Measurements from ENCODE around the gene ERAL1.
"Not testable (repeated sequence)": the region's sequence is repeated elsewhere in the genome, so short reads cannot be mapped to it uniquely, and the experiment has no call there.

The ERAL1 gene

DNA sequence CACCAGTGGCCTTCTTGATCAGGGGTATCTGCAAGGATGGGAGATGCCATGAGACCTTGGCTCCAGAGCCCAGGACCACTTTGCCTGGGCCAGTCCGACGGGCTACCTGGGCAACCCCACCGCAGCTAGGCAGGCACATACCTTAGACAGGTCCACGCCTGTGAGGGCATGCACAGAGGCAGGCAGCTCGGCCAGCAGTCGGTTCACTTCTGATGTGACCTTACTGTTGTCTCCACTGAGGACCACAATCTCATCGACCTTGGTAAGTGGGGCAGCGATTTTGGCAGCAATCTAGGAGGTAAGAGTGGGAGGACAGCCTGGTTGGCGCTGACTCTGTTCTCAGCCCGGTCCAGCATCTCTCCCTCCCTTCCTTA is 25.7 kb downstream of the ERAL1 start:
- no peak for DNase-seq

DNA sequence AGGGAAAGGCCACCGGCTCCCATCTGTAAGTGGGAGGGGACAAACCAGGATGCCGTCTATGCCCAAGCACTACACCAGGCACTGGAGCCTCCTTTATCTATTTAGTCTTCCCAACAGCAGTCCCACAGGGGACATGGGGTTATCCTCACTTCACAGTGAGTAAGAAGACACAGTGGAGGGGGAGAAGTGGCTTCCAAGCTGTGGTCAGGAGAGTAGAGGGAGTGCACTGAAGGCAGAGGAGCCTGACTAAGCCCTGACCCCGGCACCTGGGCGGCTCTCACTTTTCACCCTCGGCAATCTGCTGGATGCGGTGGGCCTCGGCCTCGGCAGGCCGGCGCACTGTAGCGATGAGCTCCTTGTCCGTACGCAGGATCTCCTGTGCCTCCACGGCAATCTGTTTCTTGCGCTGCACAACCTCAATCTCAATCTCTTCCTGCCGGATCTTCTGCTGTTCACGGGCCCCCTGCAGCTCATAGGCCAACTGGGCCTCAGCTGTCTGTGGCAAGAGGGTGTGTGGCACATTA is 26.8 kb downstream of the ERAL1 start:
- no peak for DNase-seq

DNA sequence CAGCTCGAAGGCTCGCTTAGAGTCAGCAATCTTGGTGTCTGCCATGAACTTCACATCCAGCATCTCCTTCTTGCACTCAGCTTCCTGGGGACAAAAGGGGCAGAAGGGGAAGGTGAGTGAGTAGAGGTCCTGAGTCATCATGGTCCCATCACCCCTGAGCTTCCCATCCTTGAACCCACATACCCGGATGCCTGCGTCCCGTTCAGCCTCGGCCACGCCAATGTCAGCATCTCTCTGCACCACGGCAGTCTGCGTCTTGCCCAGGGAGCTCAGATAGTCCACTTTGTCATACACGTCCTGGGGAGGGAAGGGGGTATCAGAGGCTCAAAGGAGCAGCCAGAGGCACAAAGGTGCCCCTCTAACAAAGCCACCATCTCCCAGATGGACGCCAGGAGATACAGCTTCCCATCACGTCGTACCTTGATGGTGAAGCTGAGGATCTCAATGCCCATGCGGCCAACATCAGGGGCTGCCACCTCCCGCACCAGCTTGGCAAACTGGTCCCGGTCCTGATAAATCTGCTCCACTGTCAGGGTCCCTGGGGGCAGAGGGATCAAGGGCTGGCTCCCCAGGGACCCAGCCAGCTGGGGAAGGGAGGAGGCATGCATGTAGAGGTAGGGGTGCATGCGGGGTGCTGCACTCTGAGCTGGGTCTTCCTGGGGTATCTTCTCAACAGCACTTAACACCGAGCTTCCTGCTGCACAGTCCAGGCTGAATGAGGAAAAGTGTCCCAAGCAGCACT is 27.5 kb downstream of the ERAL1 start:
- no peak for DNase-seq

DNA sequence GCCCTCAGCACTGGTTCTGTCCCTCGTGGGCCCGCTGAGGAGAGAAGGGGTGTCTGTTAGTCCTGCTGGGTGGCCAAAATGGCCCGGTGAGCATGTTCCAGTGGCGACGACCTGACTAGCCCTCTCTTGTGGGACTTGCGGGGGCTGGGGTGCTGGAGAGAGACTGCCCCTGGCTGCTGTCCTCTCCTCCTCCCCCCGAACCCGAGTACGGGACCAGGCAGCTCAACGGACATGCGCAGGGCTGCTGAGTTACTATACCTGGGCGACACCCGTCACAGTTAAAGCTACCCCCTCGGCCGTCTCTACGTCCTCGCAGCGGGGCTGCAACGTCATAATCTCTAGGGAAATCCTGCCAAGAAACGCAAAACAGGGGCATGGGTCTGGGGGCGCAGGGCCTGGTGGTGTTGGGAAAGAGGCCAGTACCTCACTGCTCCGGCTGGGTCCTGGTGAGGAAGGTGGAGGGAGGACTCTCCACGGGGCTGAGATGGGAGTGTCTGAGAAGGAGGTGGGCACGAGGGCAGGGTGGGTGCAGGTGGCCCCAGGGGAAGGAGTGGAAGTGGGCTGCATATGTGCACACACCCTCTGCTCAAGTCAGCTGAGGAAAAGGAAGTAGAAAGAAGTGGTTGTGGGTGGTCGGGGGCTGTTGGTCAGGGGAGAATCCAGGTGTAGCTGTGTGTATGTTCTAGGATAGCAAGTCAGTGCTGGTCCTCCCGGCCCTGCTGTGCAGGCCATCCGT is 29.3 kb downstream of the ERAL1 start:
- DNase-seq: no peak

DNA sequence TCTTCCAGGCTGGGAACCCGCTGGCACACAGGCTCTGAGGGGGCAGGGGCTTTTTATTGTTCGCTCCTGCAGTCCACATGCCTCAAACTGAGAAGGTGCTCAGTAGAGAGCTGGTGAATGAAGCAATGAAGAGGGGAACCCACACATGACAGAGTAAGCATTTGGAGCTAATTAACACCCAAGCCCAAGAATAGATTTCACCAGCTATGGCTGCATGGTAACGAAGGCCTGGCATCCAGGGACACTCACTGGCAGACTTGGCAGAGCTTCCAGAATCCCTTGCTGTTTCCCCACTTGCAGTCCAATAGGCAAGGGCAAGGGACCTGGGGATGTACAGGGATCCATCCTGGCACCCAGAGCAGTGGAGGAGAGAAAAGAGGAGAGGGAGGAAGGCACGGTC is 30.5 kb downstream of the ERAL1 start:
- DNase-seq: no peak

DNA sequence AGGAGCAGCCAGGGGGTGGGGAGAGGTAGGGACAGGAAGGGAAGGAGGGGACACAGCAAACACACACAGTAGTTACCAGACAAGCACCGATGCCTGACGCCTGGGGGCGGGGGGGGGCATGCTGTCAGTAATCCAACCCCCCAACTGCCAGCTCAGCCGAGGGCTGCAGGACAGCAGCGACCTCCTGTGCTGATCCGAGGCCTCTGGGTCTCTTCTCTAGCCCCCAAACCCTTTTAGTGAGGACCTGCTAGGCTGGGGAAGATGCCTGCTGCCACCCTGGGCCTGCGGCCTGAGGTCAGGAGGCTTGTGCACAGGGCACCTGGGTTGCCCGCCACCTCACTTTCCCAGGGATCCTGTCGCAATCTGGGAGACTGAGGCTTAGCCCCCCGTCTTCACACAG is 31.1 kb downstream of the ERAL1 start:
- no peak for DNase-seq

DNA sequence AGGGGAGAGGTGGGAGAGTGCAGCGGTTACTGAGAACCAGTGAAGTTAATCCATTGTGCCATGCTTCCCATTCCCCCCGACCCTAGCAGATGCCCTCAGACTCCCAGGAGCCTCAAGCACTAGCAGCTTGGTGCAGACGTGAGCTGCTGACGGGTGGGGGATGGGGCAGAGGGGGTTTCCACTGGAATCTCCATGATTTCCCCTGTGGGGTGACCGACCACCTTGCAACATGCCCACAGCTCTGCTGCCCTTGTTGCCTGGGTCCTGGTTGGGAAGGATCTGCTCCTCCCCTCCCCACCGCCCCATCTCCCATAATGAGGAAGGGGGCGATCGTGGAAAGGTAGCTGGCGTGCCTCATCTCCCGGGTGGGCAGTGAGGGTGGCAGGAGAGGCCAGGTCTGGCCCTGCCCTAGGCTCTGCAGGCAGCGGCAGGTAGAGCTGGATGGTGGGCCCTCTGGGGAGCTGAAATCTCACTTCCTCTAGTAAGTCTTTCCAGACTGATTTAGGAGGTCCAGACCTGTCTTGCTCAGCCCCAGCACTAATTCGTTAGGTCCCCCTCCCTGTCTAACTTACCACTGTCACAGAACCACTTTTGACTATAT is 33.2 kb downstream of the ERAL1 start:
- no peak for DNase-seq

DNA sequence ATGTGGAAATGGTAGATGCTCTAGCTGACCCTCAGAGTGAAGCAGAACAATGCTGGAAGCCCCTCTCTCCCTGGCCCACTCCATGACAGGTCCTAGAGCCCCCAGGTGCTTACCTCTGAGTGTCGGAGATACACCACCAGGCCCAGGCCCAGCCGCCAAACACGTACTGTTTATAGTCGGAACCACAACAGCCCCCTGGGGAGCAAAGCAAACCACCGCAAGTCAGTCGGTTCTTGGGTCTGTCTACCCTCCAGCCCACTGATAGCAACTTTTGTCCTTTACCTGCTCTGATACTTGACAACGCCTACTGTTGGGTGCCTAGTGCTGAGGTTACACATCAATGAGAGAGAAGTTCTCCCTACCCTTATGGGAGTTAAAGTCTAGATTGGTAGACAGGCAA is 34.0 kb downstream of the ERAL1 start:
- DNase-seq: no peak

DNA sequence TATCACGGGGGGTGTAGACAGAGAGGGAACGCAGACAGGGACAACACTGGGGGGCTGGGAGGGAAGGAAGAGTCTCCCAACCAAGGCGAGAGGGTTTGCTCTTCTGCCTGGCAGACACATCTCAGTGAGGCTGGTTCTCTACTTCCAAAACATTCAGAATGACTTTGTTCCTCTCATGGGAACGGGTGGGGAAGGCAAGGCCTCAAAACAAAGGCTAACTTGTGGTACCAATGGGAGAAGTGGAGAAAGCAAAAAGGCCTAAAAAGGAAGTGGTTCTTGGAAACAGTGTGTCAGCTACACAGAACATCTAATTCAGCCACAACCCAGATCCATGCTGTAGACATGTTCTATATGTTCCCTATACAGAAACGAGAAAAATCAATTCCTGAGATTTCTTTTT is 35.2 kb downstream of the ERAL1 start:
- peak; percentile 60 for DNase-seq

DNA sequence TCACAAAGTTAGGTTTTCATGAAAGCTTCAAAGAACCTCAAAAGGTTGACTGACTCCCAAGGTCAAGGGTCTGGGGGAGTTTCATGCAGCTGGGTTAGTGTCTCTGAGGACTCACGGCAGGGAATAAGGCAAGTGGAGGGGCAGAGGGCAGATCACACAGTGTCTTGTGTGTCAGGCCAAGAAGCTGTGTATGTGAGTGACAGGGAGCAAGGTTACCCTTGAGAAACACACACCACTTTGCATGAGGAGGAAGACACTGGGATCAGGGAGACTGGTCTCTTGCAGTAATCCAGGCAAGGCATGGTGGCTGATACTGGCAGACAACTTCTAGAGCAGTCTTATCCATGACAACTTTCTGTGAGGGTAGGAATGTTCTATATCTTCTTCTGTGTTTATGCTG is 36.4 kb downstream of the ERAL1 start:
- no peak for DNase-seq

DNA sequence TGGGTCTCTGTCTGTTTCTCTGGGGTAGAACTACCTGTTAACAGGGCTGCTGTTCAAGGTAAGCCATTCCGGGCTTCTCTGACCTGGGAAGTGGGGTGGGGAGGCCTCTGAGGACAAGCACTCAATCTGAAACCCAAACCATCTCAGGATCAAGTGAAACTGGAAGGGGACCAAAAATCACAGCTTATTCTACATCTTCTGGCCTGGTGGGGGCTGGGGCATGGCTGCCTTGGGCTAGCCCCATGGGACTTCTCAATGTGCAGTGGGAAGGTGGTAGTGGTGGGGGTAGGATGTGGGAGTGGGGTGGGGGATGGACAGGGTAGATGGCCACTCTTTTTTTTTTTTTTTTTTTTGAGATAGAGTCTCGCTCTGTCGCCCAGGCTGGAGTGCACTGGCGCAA is 37.2 kb downstream of the ERAL1 start:
- DNase-seq: no peak

DNA sequence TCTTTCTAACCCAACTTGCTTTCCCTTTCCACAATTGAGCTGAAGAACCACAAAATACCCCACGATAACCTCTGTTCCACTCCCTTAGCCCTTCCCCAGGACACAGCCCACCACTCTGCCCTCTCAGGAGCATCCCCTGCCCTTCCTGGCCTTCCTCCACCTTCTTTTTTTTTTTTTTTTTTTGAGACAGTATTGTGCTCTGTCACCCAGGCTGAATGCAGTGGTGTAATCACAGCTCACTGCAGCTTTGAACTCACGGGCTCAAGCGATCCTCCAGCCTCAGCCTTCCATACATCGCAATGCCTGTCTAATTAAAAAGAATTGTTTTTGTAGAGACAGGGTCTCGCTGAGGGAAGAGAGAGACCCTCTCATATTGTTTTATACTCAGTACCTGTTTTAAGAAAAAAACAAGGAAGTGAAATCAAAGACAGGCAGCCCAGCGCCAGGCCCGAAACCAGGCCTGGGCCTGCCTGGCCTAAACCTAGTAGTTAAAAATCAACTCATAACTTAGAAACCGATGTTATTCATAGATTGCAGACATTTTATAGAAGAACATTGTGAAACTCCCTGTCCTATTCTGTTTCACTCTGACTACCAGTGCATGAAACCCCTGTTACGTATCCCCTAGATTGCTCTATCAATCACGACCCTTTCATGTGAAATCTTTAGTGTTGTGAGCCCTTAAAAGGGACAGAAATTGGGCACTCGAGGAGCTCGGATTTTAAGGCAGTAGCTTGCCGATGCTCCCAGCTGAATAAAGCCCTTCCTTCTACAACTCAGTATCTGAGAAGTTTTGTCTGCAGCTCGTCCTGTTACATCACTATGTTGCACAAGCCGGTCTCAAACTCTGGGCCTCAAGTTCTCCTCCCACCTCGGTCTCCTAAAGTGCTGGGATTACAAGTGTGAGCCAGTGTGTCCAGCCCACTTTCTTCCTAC is 38.7 kb downstream of the ERAL1 start:
- DNase-seq: not testable (repeated sequence)

DNA sequence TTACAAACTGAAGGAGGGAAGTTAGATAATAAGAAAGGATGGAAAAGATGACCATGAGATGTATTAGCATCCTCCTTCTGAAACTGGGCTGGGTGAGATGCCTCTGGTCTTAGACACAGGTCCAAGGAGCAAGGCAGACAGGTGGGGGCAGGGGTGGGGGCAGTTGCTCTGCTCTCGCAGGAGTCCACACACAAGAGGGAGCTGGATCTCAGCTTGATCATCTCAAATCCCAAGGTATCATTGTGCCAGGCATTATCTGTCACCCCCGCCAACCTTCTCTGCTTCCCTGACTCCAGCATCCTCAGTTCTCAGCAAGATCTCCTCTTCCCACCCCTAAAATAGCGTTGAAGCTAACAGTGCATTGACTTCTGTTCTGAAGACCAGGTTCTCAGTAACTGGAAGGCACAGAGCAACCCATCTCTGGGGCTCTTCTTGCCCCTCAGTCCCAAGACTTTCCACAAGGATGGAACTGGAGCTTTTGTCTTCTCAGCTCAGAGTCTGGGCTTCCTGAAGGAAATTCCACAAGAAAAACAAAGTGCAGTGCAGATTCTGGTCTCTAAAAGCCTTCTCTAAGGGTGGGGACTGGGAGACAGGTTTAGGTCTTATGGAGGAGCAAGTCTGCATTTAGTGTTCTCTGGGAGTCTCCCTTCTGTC is 41.1 kb downstream of the ERAL1 start:
- DNase-seq: no peak

DNA sequence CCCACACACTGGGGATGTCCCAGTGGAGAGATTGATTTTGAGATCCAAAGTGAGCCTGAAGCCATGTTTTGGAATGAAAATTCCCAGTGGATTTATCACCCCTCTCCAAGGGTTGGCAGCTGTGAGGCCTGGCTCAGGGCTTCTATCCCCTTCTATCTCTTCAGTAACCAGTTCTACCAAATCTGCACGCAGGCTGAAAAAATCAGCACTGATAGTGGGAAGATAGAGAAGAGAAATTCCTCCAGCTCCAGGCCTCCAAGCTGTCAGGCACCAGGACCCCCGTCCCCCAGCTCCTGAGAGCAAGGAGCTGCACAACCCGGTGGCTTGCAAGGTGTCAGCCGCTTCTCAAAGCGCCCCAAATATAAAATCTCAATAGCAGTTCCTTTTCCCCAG is 41.7 kb downstream of the ERAL1 start:
- no peak for DNase-seq

DNA sequence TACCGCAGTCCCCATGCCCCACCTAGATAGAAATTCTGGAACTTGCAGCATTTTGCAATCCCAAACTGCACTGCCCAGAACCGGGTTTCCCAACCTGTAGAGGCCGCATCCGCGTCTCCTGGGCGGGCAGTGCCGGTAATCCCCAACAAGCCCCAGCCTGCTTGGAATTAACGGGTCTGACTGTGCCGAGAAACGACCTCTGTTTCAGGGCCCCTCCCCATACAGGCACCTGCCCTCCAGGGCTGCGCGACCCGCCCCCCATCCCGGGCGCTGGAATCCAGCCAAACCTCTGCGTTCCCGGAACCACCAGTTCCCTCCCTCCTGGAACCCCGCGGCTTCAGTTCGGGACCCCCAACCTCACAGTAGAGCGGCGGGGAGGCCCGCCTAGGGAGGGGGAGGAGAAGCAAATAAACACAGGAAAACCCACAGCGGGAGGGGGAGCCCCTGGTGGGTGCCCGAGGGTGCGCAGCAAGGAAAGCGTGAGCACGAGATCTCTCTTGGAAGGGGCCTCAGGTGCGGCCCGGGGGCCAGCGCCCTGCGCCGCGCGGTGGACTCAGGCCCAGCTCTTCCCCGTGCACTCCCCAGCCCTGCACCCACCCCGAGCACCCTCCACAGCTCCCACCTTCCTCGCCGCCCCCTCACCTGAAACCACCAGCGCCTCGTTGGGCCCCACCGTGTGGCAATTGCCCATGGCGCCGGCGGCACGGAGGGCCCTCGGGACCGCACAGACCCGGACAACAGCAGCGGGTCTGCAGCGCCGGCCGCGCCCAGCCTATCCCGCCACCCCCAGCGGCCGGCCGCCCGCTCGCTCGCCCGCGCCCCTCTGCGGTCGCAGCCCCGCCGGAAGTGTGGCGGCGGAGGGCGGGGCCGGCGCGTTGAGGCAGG is 42.3 kb downstream of the ERAL1 start, which contains the start of gene FLOT2:
TSS of gene FLOT2 (minus strand) at position 850 of the 885 bp plus-strand sequence. CDS start at position 691, 159 bp downstream.
- peak; percentile 85 for DNase-seq

DNA sequence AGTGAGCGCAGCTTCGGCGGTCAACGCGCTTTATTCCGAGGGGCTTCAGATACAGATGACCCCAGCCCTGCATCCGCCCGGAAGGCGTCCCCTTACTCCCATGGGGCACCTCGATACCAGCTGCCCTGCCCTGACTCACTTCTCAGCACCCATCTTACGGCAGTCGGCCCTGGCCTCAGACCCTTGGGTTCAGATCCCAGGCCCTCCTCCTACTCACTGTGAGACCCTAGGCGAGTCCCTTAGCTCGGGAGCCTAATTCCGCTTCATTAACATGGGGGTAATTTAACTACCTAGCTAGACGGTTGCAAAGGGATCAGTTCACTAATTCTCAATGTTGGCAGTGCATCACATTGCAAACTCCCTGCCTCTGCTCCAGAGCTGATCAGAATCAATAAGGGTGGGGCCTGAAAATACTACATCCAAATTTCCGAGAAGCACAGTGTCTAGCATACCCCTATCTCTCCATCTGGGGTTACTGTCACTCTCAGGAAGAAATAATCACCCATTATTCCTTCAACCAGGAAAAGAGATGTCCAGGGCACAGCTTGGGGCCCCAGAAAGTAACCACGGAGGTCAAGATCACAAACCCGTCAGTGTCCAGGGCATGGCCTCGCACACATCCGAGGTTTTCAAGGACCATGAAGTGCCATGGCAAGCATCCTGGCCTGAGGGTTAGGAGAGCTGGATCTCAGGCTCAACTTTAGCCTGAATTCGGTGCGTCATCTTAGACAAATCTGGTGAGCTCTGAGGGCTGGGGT is 43.1 kb downstream of the ERAL1 start:
- DNase-seq: no peak

DNA sequence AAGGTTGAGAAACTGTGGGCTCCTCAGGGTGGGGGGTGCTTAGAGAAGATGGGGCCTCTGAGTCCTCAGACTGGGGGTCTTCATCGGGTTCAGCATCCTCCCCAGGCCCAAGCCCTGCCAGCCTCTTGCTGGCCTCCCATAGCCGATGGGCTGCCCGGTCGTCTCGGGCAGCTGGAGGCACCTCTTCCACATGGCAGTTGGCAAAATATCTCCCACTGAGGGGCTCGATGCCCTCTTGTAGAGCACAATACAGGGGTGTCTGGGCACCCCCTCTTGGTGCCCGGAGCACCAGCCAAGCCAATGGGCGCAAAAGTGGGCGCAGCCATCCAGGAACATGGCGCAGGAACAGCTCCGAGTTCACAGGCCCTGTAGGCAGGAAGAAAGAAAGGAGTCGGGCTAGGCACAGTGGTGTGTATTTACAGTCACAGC is 43.7 kb downstream of the ERAL1 start:
- DNase-seq: no peak

DNA sequence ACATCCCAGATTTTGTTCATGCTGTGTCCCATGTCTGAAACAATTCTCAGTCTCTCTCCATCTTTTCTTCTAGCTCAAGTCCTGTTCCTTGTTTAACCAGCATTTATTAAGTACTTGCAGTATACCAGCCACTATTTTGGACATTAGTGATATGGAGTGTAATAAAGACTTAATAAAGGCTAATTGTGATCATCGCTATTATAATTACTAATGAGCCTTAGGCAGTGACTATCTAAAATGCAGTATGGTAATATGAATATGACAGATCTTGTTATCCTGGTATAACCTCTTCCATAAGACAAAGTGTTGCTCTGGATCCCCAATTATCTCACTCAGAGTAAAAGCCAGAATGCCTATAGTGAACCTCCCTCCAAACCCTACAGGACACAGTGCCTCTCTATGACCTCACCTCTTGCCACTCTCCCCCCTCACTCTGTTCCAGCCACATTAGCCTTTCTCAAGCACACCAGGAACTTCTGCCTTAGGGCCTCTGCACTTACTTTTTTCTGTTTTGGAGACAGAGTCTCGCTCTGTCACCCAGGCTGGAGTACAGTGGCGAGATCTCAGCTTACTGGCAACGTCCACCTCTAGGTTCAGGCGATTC is 44.5 kb downstream of the ERAL1 start:
- peak; percentile 30 for DNase-seq

DNA sequence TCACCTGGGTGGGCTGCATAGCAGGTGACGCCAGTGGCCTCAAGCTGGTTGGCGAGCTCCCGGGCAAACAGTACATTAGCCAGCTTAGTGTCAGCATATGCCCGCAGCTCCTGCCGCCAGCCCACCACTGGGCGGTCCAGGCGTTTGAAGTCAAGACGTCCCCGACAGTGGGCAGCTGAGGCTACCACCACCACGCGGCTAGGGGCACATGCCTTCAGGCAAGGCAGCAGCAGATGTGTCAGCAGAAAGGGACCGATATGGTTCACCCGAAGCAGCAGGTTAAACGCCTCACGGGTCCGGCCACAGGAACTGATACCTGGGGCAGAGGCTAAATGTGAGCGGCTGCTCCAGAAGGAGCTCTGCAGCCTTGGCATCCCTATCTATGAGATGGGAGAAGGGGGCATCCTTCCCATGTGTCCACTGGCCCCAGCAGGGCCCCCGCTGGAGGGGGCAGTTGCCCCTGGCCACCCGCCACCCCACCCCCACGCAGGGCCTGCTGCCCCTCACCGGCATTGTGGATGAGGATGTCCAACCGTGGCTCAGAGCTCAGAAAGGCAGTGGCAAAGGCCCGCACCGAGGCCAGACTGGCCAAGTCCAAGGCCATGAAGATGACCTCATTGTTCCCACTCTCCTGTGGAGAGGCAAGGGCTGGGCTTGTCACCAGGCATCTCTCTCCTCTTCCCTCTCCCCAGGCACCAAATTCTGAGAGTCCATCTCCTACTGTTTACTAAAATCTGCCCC is 46.3 kb downstream of the ERAL1 start:
- DNase-seq: no peak

All from OCI-M1 (cell line).